HCT116 (cell line): ENCODE results near the gene ATP7B. TPM values are rescaled to one million over a fixed set of nuclear protein-coding genes. Genes with fewer than 3 reads are reported as not detected.

Experiments
- ATAC-seq: fragments of 200-7000 bp; cut with Tn5 transposase; 2 replicates; pipeline ENCODE4 v1.9.1; 2020; ENCODE audit warnings: mild to moderate bottlenecking, moderate library complexity
- BruUV-seq: library from RNA; stranded (reverse); fragments of 400-500 nt; replicated peaks from 2 replicates; lab custom pipeline; 2021; lab: Mats Ljungman, UMichigan
- CTCF ChIA-PET: fragments of 300-600 bp; sonication (Branson Sonifier 250); formaldehyde crosslinking; loops from one replicate; lab custom pipeline; 2021; ENCODE audit warnings: antibody characterized with exemption; lab: Charles Lee
- POLR2A ChIA-PET: fragments of 300-600, 350-600 bp; sonication (Branson Sonifier 250); formaldehyde crosslinking; loops from one replicate; lab custom pipeline; 2021; ENCODE audit warnings: antibody characterized with exemption; lab: Charles Lee
- RAD21 ChIA-PET, 2 experiments: fragments of 300-600 bp; sonication (Branson Sonifier 250); formaldehyde crosslinking; loops; one replicate each; lab custom pipeline; 2023; ENCODE audit warnings: low total read pairs in 2 of 2; ENCODE audit not compliant: uncharacterized antibody in 2 of 2, unreplicated experiment in 2 of 2, low non-redundant PET in 1 of 2; lab: Charles Lee
- DNase-seq: peaks from one replicate; pipeline ENCODE4 v3.0.0-alpha.2; 2010; ENCODE audit warnings: low read depth, low spot score
- H2AFZ ChIP-seq: fragments of 200-600 bp; shearing (Covaris generic), sonication (generic); 2 replicates; pipeline ENCODE4 v1.6.1; 2017; ENCODE audit warnings: low read depth, mixed run types, mixed read lengths, antibody characterized with exemption, low read length; ENCODE audit not compliant: poor library complexity, severe bottlenecking
- H3K27ac ChIP-seq: 2 replicates; pipeline ENCODE4 v1.5.1; 2012; ENCODE audit warnings: low read depth, low read length
- H3K27me3 ChIP-seq: fragments of 200-600 bp; sonication (generic); 2 replicates; pipeline ENCODE4 v1.6.1; 2016; ENCODE audit warnings: mixed run types, low read length, mixed read lengths; ENCODE audit not compliant: insufficient read depth
- H3K36me3 ChIP-seq, 2 experiments: fragments of 200-500 bp in 1 of 2; fragments of 200-600 bp in 1 of 2; sonication (Bioruptor generic) in 1 of 2; sonication (generic) in 1 of 2; 2 replicates each; pipeline versions ENCODE4 v1.5.1 to v1.6.1; 2014 to 2016; ENCODE audit warnings: low read length in 2 of 2, inconsistent platforms in 1 of 2, mixed read lengths in 1 of 2, mixed run types in 1 of 2; ENCODE audit not compliant: insufficient read depth in 2 of 2, control insufficient read depth in 1 of 2
- H3K4me1 ChIP-seq, 2 experiments: fragments of 200-600 bp in 1 of 2; sonication (generic) in 1 of 2; 2 replicates each; pipeline versions ENCODE4 v1.5.1 to v1.6.1; 2012 to 2017; ENCODE audit warnings: low read length in 2 of 2, inconsistent platforms in 1 of 2, mild to moderate bottlenecking in 1 of 2, mixed read lengths in 1 of 2, mixed run types in 1 of 2, moderate library complexity in 1 of 2; ENCODE audit not compliant: insufficient read depth in 2 of 2, control insufficient read depth in 1 of 2
- H3K4me2 ChIP-seq: fragments of 200-600 bp; sonication (generic); 2 replicates; pipeline ENCODE4 v1.6.1; 2017; ENCODE audit warnings: mixed run types, low read length, mixed read lengths
- H3K4me3 ChIP-seq, 2 experiments: fragments of 200-600 bp in 1 of 2; sonication (generic) in 1 of 2; replicated peaks in 1 of 2; 2 replicates each; pipeline ENCODE4 v1.5.1; 2011 to 2016; ENCODE audit warnings: low read length in 2 of 2, control low read depth in 1 of 2, low read depth in 1 of 2, mild to moderate bottlenecking in 1 of 2, mixed read lengths in 1 of 2, mixed run types in 1 of 2
- H3K79me2 ChIP-seq: fragments of 200-600 bp; sonication (generic); 2 replicates; pipeline ENCODE4 v1.6.1; 2017; ENCODE audit warnings: mild to moderate bottlenecking, mixed run types, low read length, moderate library complexity, mixed read lengths; ENCODE audit not compliant: insufficient read depth
- H3K9ac ChIP-seq: fragments of 200-600 bp; sonication (generic); 2 replicates; pipeline ENCODE4 v1.6.1; 2016; ENCODE audit warnings: low read length, mixed read lengths
- H3K9me2 ChIP-seq: fragments of 200-600 bp; sonication (generic), shearing (Covaris generic); 2 replicates; pipeline ENCODE4 v1.6.1; 2017; ENCODE audit warnings: mixed run types, mild to moderate bottlenecking, moderate library complexity; ENCODE audit not compliant: insufficient read depth
- H3K9me3 ChIP-seq, 2 experiments: fragments of 200-500 bp in 1 of 2; fragments of 200-600 bp in 1 of 2; sonication (Bioruptor generic) in 1 of 2; sonication (generic) in 1 of 2; 2 replicates each; pipeline ENCODE4 v1.6.1; 2014 to 2017; ENCODE audit warnings: low read length in 2 of 2, mixed read lengths in 2 of 2, inconsistent platforms in 1 of 2, low read depth in 1 of 2, mild to moderate bottlenecking in 1 of 2, mixed run types in 1 of 2, moderate library complexity in 1 of 2; ENCODE audit not compliant: control insufficient read depth in 1 of 2, insufficient read depth in 1 of 2
- H4K20me1 ChIP-seq: fragments of 200-600 bp; sonication (generic), shearing (Covaris generic); 2 replicates; pipeline ENCODE4 v1.6.1; 2017; ENCODE audit warnings: mixed run types, mild to moderate bottlenecking, moderate library complexity; ENCODE audit not compliant: insufficient read depth
- CBX3 ChIP-seq: IDR thresholded peaks from 2 replicates; pipeline ENCODE4 v1.6.1; 2012; ENCODE audit warnings: low read depth
- EZH2 ChIP-seq: fragments of 200-600 bp; sonication (generic); IDR thresholded peaks from 2 replicates; pipeline ENCODE4 v1.6.1; 2017; ENCODE audit warnings: antibody characterized with exemption, mixed run types
- JUND ChIP-seq: IDR thresholded peaks from 2 replicates; pipeline ENCODE4 v1.6.1; 2012
- POLR2A ChIP-seq: IDR thresholded peaks from 2 replicates; pipeline ENCODE4 v1.7.0; 2011; ENCODE audit warnings: borderline replicate concordance; ENCODE audit not compliant: insufficient read depth, insufficient read length; ENCODE audit errors: extremely low read depth
- POLR2AphosphoS5 ChIP-seq: IDR thresholded peaks from 2 replicates; pipeline ENCODE4 v1.6.1; 2011; ENCODE audit warnings: mild to moderate bottlenecking, low read depth, low read length, moderate library complexity
- SIN3A ChIP-seq: IDR thresholded peaks from 2 replicates; pipeline ENCODE4 v1.6.1; 2012; ENCODE audit warnings: low read depth
- SP1 ChIP-seq: IDR thresholded peaks from 2 replicates; pipeline ENCODE4 v1.6.1; 2012; ENCODE audit warnings: low read depth
- TCF7L2 ChIP-seq: IDR thresholded peaks from 2 replicates; pipeline ENCODE4 v1.7.0; 2011; ENCODE audit warnings: borderline replicate concordance, inconsistent platforms; ENCODE audit not compliant: insufficient read depth, insufficient read length; ENCODE audit errors: extremely low read depth
- YY1 ChIP-seq: IDR thresholded peaks from 2 replicates; pipeline ENCODE4 v1.6.1; 2011; ENCODE audit warnings: low read length, low read depth, moderate library complexity, mild to moderate bottlenecking; ENCODE audit not compliant: insufficient replicate concordance; ENCODE audit errors: extremely low read depth
- intact Hi-C: fragments of 100-400 bp; cut with micrococcal nuclease; formaldehyde crosslinking; loops from 2 replicates; pipeline ENCODE4 v1.10.0; 2022
- total RNA-seq: library from RNA; stranded (reverse); gene quantifications from one replicate; pipeline ENCODE4 v1.2.1, GENCODE V29; 2021; ENCODE audit not compliant: unreplicated experiment
- TF ChIP-seq, protein P1 (sequence below): IDR thresholded peaks from 2 replicates; pipeline ENCODE4 v1.6.1; 2012
- TF ChIP-seq, protein P2 (sequence below), 3 experiments: fragments of 200-600 bp in 1 of 3; sonication (generic) in 1 of 3; IDR thresholded peaks in 2 of 3; conservative IDR thresholded peaks in 1 of 3; 2 replicates each; pipeline ENCODE4 v1.5.1; 2012 to 2017; ENCODE audit warnings: low read depth in 2 of 3, low read length in 2 of 3, antibody characterized with exemption in 1 of 3, borderline replicate concordance in 1 of 3, control low read depth in 1 of 3, mild to moderate bottlenecking in 1 of 3, mixed read lengths in 1 of 3, mixed run types in 1 of 3, moderate library complexity in 1 of 3; ENCODE audit not compliant: insufficient read depth in 1 of 3

The ATP7B gene
- total RNA-seq, 1 experiment from 2014 or later, result 10.3 TPM

DNA sequence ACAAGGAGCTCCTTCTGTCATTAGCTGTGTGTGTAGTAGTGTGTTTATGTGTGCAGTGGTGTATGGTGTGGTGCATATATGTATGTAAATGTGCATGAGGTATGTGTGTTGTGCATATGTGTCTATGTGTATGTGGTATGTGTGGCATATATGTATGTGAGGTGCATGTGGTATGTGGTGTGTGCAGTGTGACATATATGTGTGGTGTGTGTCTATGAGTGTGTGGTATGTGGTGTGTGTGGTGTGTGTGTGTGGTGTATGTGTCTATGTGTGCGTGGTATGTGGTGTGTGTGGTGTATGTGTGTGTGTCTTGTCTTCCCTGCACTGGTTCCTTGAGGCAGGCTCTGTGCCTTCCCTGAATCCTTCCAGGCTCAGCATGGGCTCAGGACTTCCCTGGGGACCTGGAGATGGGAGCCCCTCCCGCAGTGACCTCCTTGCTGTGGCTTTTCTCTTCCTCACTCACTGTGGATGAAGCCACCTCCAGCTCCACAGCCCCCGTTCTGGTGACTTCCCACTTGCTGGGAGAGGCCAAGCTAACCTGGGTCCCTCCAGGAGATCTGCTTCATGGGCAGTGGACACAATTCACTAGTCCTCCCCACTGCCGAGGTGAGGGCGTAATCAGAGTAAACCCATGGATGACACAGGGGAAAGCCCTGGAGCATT is 85.3 kb downstream of the ATP7B start (continued):
- TF ChIP-seq TCF7L2 (no peak), CBX3 (no peak), SIN3A (no peak), YY1 (no peak), POLR2AphosphoS5 (no peak)
- TF ChIP-seq, protein P1, sequence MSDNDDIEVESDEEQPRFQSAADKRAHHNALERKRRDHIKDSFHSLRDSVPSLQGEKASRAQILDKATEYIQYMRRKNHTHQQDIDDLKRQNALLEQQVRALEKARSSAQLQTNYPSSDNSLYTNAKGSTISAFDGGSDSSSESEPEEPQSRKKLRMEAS, result no peak

DNA sequence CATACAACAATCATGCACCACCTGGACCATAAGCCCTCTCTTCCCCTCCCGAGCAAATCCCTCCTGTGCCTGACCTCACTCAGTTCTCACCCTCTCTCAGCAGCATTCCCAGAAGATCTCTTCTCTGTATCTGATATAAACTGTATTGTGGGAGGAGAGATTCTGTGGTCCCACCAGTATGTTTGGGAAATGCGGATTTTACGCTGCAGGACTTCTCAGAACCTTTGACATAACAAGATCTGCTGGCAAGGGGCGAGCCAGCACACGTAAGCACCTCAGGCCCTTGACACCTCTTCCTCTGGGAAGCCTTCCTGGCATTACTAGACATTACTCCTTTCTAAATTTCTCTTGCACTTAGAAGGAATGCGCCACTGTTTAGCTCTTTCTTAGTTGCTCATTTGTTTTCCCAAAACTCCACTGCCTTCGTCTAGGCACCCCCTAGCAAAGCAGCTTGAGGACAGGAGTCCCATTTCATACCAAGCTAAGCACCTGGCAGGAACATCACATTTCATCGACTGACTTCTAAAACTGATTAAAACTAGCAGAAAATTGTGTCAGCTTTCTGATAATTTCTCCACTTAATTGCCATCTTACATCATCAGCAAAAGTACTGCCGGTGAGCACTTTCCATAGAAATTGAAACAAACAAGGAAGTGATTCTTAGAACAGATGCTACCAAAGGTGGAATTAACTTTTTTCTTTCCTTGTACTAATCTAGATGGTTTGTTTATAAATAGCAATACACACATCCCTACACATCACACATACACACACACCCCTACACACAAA is 86.3 kb downstream of the ATP7B start:
- H3K9ac ChIP-seq, result no peak overlapping the region
- H4K20me1 ChIP-seq, result no peaks in the 10 kb centered on the region
- TF ChIP-seq, protein P1, result no peak
- no peak for TF ChIP-seq TCF7L2
- no peak for TF ChIP-seq JUND
- no peak for TF ChIP-seq POLR2A
- TF ChIP-seq, protein P2, sequence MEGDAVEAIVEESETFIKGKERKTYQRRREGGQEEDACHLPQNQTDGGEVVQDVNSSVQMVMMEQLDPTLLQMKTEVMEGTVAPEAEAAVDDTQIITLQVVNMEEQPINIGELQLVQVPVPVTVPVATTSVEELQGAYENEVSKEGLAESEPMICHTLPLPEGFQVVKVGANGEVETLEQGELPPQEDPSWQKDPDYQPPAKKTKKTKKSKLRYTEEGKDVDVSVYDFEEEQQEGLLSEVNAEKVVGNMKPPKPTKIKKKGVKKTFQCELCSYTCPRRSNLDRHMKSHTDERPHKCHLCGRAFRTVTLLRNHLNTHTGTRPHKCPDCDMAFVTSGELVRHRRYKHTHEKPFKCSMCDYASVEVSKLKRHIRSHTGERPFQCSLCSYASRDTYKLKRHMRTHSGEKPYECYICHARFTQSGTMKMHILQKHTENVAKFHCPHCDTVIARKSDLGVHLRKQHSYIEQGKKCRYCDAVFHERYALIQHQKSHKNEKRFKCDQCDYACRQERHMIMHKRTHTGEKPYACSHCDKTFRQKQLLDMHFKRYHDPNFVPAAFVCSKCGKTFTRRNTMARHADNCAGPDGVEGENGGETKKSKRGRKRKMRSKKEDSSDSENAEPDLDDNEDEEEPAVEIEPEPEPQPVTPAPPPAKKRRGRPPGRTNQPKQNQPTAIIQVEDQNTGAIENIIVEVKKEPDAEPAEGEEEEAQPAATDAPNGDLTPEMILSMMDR (IDR thresholded peaks at IDR 0.05 in 2 of 3, conservative IDR thresholded peaks at IDR 0.05 in 1 of 3; ENCODE audit: borderline replicate concordance in 1 of 3, insufficient read depth in 1 of 3, low read depth in 2 of 3, low read length in 2 of 3), result no peak
- TF ChIP-seq YY1, result no peak
- no peak for TF ChIP-seq SP1
- no peak for TF ChIP-seq CBX3
- TF ChIP-seq EZH2, result no peak
- no peaks in the 10 kb centered on the region for H3K27me3 ChIP-seq
- no TSS peak for BruUV-seq
- H3K79me2 ChIP-seq, result no peaks in the 10 kb centered on the region
- DNase-seq (no peak), ATAC-seq (no peak)
- H3K9me3 ChIP-seq, result no peaks in the 10 kb centered on the region
- RAD21 ChIA-PET, result no interaction called here
- POLR2A ChIA-PET, result no interaction called here
- peaks cover 5% of the 10 kb centered on the region in 2 experiments; a peak in 2 of 4 replicates for H3K4me1 ChIP-seq
- no peak overlapping the region for H2AFZ ChIP-seq
- H3K4me2 ChIP-seq, result no peak overlapping the region
- H3K36me3 ChIP-seq, result no peaks in the 10 kb centered on the region
- CTCF ChIA-PET, result no interaction called here
- no peaks in the 10 kb centered on the region for H3K9me2 ChIP-seq
- intact Hi-C loops, result no loop called here
- H3K4me3 ChIP-seq, result no peak overlapping the region
- H3K27ac ChIP-seq, result no peak overlapping the region
